ENCODE measurements around the gene KRTAP4-12. TPM values are rescaled to one million over a fixed set of nuclear protein-coding genes. Genes with fewer than 3 reads are reported as not detected.
A peak's percentile ranks its signal among the peaks of the same experiment; 100 is the strongest.

The KRTAP4-12 gene
- total RNA-seq, 1 experiment from 2014 or later = not detected

GRCh38 chr17:41160648-41161047 is 36.7 kb upstream of the KRTAP4-12 start, which contains the start of gene KRTAP4-4:
KRTAP4-4 (minus strand) TSS chr17:41160748; CDS start chr17:41160691, 57 bp downstream.
- intact Hi-C loops (cut with micrococcal nuclease) = no loop called here
- Histone ChIP-seq H3K4me1 (ENCODE audit: control insufficient read depth in 1 of 2, insufficient read depth in 2 of 2, low read length in 2 of 2) (no peaks in the 10 kb centered on the region), H3K9me3 (ENCODE audit: control insufficient read depth in 1 of 2, insufficient read depth in 1 of 2, low read depth in 1 of 2, low read length in 2 of 2) (no peaks in the 10 kb centered on the region; a peak in 1 of 4 replicates), H4K20me1 (ENCODE audit: insufficient read depth) (no peaks in the 10 kb centered on the region), H3K9me2 (ENCODE audit: insufficient read depth) (no peaks in the 10 kb centered on the region), H3K4me2 (ENCODE audit: low read length) (no peak within 1 kb of the TSS), H3K27me3 (ENCODE audit: insufficient read depth, low read length) (no peaks in the 10 kb centered on the region), H3K79me2 (ENCODE audit: insufficient read depth, low read length) (no peaks in the 10 kb centered on the region), H2AFZ (ENCODE audit: low read depth, low read length, poor library complexity, severe bottlenecking) (peak within 1 kb of the TSS; percentile 77), H3K9ac (ENCODE audit: low read length) (no peak within 1 kb of the TSS), H3K4me3 (replicated peaks in 1 of 2; ENCODE audit: low read depth in 1 of 2, low read length in 2 of 2) (no peak within 1 kb of the TSS), H3K27ac (ENCODE audit: low read depth, low read length) (no peak within 1 kb of the TSS), H3K36me3 (ENCODE audit: control insufficient read depth in 1 of 2, insufficient read depth in 2 of 2, low read length in 2 of 2) (no peaks in the 10 kb centered on the region)
- CTCF ChIA-PET = no interaction called here
- POLR2A ChIA-PET = no interaction called here
- DNase-seq (ENCODE audit: low read depth, low spot score) (no peak), ATAC-seq (no peak)
- BruUV-seq (replicated peaks) = no TSS peak
- TF ChIP-seq POLR2A (IDR thresholded peaks at IDR 0.05; ENCODE audit: borderline replicate concordance, extremely low read depth, insufficient read depth, insufficient read length) = no peak
- TF ChIP-seq, protein P1, sequence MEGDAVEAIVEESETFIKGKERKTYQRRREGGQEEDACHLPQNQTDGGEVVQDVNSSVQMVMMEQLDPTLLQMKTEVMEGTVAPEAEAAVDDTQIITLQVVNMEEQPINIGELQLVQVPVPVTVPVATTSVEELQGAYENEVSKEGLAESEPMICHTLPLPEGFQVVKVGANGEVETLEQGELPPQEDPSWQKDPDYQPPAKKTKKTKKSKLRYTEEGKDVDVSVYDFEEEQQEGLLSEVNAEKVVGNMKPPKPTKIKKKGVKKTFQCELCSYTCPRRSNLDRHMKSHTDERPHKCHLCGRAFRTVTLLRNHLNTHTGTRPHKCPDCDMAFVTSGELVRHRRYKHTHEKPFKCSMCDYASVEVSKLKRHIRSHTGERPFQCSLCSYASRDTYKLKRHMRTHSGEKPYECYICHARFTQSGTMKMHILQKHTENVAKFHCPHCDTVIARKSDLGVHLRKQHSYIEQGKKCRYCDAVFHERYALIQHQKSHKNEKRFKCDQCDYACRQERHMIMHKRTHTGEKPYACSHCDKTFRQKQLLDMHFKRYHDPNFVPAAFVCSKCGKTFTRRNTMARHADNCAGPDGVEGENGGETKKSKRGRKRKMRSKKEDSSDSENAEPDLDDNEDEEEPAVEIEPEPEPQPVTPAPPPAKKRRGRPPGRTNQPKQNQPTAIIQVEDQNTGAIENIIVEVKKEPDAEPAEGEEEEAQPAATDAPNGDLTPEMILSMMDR (IDR thresholded peaks at IDR 0.05 in 2 of 3, conservative IDR thresholded peaks at IDR 0.05 in 1 of 3; ENCODE audit: borderline replicate concordance in 1 of 3, insufficient read depth in 1 of 3, low read depth in 2 of 3, low read length in 2 of 3) = no peak
- TF ChIP-seq, protein P2, sequence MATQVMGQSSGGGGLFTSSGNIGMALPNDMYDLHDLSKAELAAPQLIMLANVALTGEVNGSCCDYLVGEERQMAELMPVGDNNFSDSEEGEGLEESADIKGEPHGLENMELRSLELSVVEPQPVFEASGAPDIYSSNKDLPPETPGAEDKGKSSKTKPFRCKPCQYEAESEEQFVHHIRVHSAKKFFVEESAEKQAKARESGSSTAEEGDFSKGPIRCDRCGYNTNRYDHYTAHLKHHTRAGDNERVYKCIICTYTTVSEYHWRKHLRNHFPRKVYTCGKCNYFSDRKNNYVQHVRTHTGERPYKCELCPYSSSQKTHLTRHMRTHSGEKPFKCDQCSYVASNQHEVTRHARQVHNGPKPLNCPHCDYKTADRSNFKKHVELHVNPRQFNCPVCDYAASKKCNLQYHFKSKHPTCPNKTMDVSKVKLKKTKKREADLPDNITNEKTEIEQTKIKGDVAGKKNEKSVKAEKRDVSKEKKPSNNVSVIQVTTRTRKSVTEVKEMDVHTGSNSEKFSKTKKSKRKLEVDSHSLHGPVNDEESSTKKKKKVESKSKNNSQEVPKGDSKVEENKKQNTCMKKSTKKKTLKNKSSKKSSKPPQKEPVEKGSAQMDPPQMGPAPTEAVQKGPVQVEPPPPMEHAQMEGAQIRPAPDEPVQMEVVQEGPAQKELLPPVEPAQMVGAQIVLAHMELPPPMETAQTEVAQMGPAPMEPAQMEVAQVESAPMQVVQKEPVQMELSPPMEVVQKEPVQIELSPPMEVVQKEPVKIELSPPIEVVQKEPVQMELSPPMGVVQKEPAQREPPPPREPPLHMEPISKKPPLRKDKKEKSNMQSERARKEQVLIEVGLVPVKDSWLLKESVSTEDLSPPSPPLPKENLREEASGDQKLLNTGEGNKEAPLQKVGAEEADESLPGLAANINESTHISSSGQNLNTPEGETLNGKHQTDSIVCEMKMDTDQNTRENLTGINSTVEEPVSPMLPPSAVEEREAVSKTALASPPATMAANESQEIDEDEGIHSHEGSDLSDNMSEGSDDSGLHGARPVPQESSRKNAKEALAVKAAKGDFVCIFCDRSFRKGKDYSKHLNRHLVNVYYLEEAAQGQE (IDR thresholded peaks at IDR 0.05; ENCODE audit: low read depth) = no peak
- TF ChIP-seq ELF1 (IDR thresholded peaks at IDR 0.05; ENCODE audit: borderline replicate concordance, low read depth) = no peak
- TF ChIP-seq, protein P3, sequence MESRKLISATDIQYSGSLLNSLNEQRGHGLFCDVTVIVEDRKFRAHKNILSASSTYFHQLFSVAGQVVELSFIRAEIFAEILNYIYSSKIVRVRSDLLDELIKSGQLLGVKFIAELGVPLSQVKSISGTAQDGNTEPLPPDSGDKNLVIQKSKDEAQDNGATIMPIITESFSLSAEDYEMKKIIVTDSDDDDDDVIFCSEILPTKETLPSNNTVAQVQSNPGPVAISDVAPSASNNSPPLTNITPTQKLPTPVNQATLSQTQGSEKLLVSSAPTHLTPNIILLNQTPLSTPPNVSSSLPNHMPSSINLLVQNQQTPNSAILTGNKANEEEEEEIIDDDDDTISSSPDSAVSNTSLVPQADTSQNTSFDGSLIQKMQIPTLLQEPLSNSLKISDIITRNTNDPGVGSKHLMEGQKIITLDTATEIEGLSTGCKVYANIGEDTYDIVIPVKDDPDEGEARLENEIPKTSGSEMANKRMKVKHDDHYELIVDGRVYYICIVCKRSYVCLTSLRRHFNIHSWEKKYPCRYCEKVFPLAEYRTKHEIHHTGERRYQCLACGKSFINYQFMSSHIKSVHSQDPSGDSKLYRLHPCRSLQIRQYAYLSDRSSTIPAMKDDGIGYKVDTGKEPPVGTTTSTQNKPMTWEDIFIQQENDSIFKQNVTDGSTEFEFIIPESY (IDR thresholded peaks at IDR 0.05; ENCODE audit: extremely low read depth, insufficient replicate concordance, low read length) = no peak
- TF ChIP-seq ZFX (IDR thresholded peaks at IDR 0.05) = no peak
- TF ChIP-seq EZH2phosphoT487 (IDR thresholded peaks at IDR 0.05; ENCODE audit: borderline replicate concordance) = no peak
- TF ChIP-seq POLR2AphosphoS5 (IDR thresholded peaks at IDR 0.05; ENCODE audit: low read depth, low read length) = no peak
- no peak for TF ChIP-seq YY1 (IDR thresholded peaks at IDR 0.05; ENCODE audit: extremely low read depth, insufficient replicate concordance, low read depth, low read length)
- TF ChIP-seq SIN3A (IDR thresholded peaks at IDR 0.05; ENCODE audit: low read depth) = no peak
- no peak for TF ChIP-seq FOSL1 (IDR thresholded peaks at IDR 0.05; ENCODE audit: low read depth)
- TF ChIP-seq JUND (IDR thresholded peaks at IDR 0.05) = no peak
- no peak for TF ChIP-seq EZH2 (IDR thresholded peaks at IDR 0.05)
- no peak for TF ChIP-seq CEBPB (IDR thresholded peaks at IDR 0.05; ENCODE audit: low read depth)
- no peak for TF ChIP-seq ZNF274 (IDR thresholded peaks at IDR 0.05; ENCODE audit: low read depth, low read length)
- TF ChIP-seq, protein P4, sequence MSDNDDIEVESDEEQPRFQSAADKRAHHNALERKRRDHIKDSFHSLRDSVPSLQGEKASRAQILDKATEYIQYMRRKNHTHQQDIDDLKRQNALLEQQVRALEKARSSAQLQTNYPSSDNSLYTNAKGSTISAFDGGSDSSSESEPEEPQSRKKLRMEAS (IDR thresholded peaks at IDR 0.05) = no peak; the same call in 1 of the 2 replicates
- TF ChIP-seq ATF3 (IDR thresholded peaks at IDR 0.05) = no peak
- TF ChIP-seq TCF7L2 (IDR thresholded peaks at IDR 0.05; ENCODE audit: borderline replicate concordance, extremely low read depth, insufficient read depth, insufficient read length) = no peak
- no peak for TF ChIP-seq SP1 (IDR thresholded peaks at IDR 0.05; ENCODE audit: low read depth)
- no peak for TF ChIP-seq CBX3 (IDR thresholded peaks at IDR 0.05; ENCODE audit: low read depth)
- RAD21 ChIA-PET (ENCODE audit: low non-redundant PET in 1 of 2, low total read pairs in 2 of 2, uncharacterized antibody in 2 of 2, unreplicated experiment in 2 of 2) = no interaction called here
